Testis (tissue), 3 donors: Measurements from ENCODE around the gene SZT2. TPM values are rescaled to one million over a fixed set of nuclear protein-coding genes. Genes with fewer than 3 reads are reported as not detected.

Source experiments
- DNase-seq: peaks from one replicate; pipeline ENCODE4 v3.0.0-alpha.2; 2019
- H3K27ac ChIP-seq, 2 donors: fragments of 200-600 bp; sonication (generic); one replicate each; pipeline ENCODE4 v1.5.1; 2019
- H3K27me3 ChIP-seq: fragments of 200-600 bp; sonication (generic); one replicate; pipeline ENCODE4 v1.5.1; 2019
- H3K36me3 ChIP-seq: fragments of 200-600 bp; sonication (generic); one replicate; pipeline ENCODE4 v1.5.1; 2017; ENCODE audit warnings: low read depth; ENCODE audit errors: missing control alignments
- H3K4me1 ChIP-seq: fragments of 200-600 bp; sonication (generic); one replicate; pipeline ENCODE4 v1.5.1; 2019
- H3K4me3 ChIP-seq, 2 donors: fragments of 200-600 bp; sonication (generic); one replicate each; pipeline ENCODE4 v1.5.1; 2017 to 2019
- H3K9me3 ChIP-seq: fragments of 200-600 bp; sonication (generic); one replicate; pipeline ENCODE4 v1.5.1; 2017
- CTCF ChIP-seq, 3 experiments: fragments of 450-650 bp in 2 of 3; fragments of 200-600 bp in 1 of 3; sonication (generic) in 1 of 3; IDR thresholded peaks; one replicate each; pipeline ENCODE4 v1.5.1; 2016 to 2019; ENCODE audit warnings: antibody characterized with exemption in 3 of 3, mild to moderate bottlenecking in 2 of 3, moderate library complexity in 1 of 3
- POLR2A ChIP-seq: fragments of 450-650 bp; IDR thresholded peaks from one replicate; pipeline ENCODE4 v1.6.1; 2017; ENCODE audit warnings: antibody characterized with exemption, mild to moderate bottlenecking, moderate library complexity
- WGBS, 2 donors: methylation state at CpG; one replicate each; pipeline ENCODE4 v1.1.5; 2018; 5-methylcytosine and 5-hydroxymethylcytosine counted together
- intact Hi-C: fragments of 100-400 bp; cut with DNase I; formaldehyde crosslinking; loops from one replicate; pipeline ENCODE4 v1.15.1; 2023; ENCODE audit warnings: low total_unique reads
- polyA plus RNA-seq: library from polyadenylated mRNA; stranded (reverse); fragments of 350-450 nt; fragmentation: Illumina TruSeq; extraction: RNeasy Lipid Tissue Mini Kit (QIAGEN cat#74804); gene quantifications from one replicate; pipeline ENCODE4 v1.2.3, GENCODE V29; 2014; ENCODE audit warnings: low read depth, low replicate concordance; ENCODE audit not compliant: insufficient read depth
- total RNA-seq, 2 donors: library from RNA; depleted of rRNA; stranded (reverse); fragments of >200 nt; gene quantifications; one replicate each; pipeline ENCODE4 v1.2.3, GENCODE V29; 2016

SZT2 gene
- total and polyA plus RNA-seq, 3 donors from 2014 or later, result 40.0 to 115 (median 90.1) TPM

GRCh38 chr1:43359696-43360095 is 30.0 kb upstream of the SZT2 start:
- DNase-seq, result no peak
- no peak for TF ChIP-seq POLR2A
- no peak for TF ChIP-seq CTCF (IDR thresholded peaks at IDR 0.05)
- H3K27ac ChIP-seq, result peak overlapping the region in 1 of 2 donors; percentile 84
- no peaks in the 10 kb centered on the region for H3K9me3 ChIP-seq
- intact Hi-C loops, result no loop called here
- H3K4me3 ChIP-seq, result peak overlapping the region; percentile 69 to 74
- H3K36me3 ChIP-seq, result no peaks in the 10 kb centered on the region
- H3K27me3 ChIP-seq, result no peaks in the 10 kb centered on the region
- 30 to 39% methylated on average over 11 of the region's 11 CpGs for WGBS, 2 donors
- H3K4me1 ChIP-seq, result no peaks in the 10 kb centered on the region

DNA sequence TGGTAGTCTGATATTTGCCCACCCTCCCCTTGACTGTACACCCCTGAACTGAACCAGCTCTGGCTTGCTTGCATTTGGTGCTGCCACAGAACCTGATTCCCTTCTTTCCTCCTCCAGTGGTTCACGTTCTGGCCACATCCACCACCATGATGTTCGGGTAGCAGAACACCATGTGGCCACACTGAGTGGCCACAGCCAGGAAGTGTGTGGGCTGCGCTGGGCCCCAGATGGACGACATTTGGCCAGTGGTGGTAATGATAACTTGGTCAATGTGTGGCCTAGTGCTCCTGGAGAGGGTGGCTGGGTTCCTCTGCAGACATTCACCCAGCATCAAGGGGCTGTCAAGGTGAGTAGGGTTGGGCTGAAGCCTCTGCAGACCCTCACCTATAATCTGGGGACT is 29.1 kb upstream of the SZT2 start:
- DNase-seq, result no peak
- H3K27me3 ChIP-seq, result no peaks in the 10 kb centered on the region
- WGBS, 2 donors, result 73 to 86% methylated on average over 2 to 4 of the region's 4 CpGs
- intact Hi-C loops, result no loop called here
- no peaks in the 10 kb centered on the region for H3K36me3 ChIP-seq
- no peak overlapping the region for H3K27ac ChIP-seq
- no peaks in the 10 kb centered on the region for H3K9me3 ChIP-seq
- TF ChIP-seq CTCF (IDR thresholded peaks at IDR 0.05) (no peak), POLR2A (no peak)
- H3K4me1 ChIP-seq, result no peaks in the 10 kb centered on the region
- no peak overlapping the region for H3K4me3 ChIP-seq

- Histone ChIP-seq H3K9me3 (no peaks in the 10 kb centered on the region), H3K27me3 (no peaks in the 10 kb centered on the region), H3K4me3 (no peak overlapping the region), H3K27ac (no peak overlapping the region), H3K36me3 (no peaks in the 10 kb centered on the region), H3K4me1 (peaks cover 11% of the 10 kb centered on the region)
- intact Hi-C loops, result no loop called here
- DNase-seq, result no peak
- WGBS, 2 donors, result 79 to 83% methylated on average over 7 to 9 of the region's 9 CpGs
- TF ChIP-seq POLR2A, result no peak
- no peak for TF ChIP-seq CTCF (IDR thresholded peaks at IDR 0.05)
These were observed 26.3 kb upstream of the SZT2 start for GRCh38 chr1:43363283-43363934.

DNA sequence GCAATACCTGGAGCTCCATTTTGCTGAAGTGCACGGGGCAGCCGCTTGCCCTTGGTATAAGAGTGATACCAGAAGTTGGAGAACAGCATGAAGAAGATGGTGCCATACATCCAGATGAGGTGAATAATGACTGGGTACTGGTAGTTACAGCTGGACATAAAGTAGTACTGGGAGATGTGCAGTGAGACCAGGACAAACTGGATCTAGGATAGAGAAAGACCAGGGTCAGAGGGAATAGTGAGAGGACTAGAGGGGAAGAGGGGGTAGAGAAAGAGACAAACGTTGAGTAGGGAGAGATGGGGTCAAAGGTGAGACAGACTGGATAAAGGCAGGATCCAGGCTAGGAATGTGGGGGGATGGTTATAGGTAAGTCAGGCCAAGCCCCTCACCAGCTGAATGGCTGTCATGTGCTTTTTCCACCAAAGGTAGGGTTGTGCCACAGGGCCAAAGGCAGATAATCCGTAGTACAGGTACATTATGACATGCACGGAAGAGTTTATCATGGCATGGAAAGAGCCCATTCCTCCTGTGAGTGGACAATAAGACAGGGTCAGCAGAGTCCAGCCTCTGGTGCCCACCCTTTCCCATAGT is 25.7 kb upstream of the SZT2 start:
- no peaks in the 10 kb centered on the region for H3K27me3 ChIP-seq
- TF ChIP-seq CTCF (IDR thresholded peaks at IDR 0.05) (no peak), POLR2A (no peak)
- 80 to 84% methylated on average over 5 of the region's 5 CpGs for WGBS, 2 donors
- intact Hi-C loops, result no loop called here
- H3K27ac ChIP-seq, result no peak overlapping the region
- no peak overlapping the region for H3K4me3 ChIP-seq
- no peaks in the 10 kb centered on the region for H3K36me3 ChIP-seq
- H3K4me1 ChIP-seq, result peaks cover 17% of the 10 kb centered on the region
- no peak for DNase-seq
- no peaks in the 10 kb centered on the region for H3K9me3 ChIP-seq

GRCh38 chr1:43365678-43366077 is 24.0 kb upstream of the SZT2 start:
- intact Hi-C loops, result no loop called here

More at GRCh38 chr1:43365678-43366077, 24.0 kb upstream of the SZT2 start:
- TF ChIP-seq POLR2A (no peak), CTCF (IDR thresholded peaks at IDR 0.05) (no peak)
- Histone ChIP-seq H3K4me3 (no peak overlapping the region), H3K27ac (no peak overlapping the region), H3K4me1 (peaks cover 18% of the 10 kb centered on the region), H3K27me3 (no peaks in the 10 kb centered on the region), H3K9me3 (no peaks in the 10 kb centered on the region), H3K36me3 (no peaks in the 10 kb centered on the region)
- 81 to 90% methylated on average over 2 of the region's 2 CpGs for WGBS, 2 donors
- DNase-seq, result no peak
